Loucy (cell line): ENCODE measurements around the gene RAD50.

ENCODE experiments used
- H2AFZ ChIP-seq: fragments of 200-600 bp; sonication (generic); 2 replicates; pipeline ENCODE4 v1.6.0; 2016; ENCODE audit warnings: antibody characterized with exemption, mild to moderate bottlenecking, low read length, moderate library complexity
- H3F3A ChIP-seq: fragments of 200-600 bp; 2 replicates; pipeline ENCODE4 v1.6.0; 2016; ENCODE audit warnings: antibody characterized with exemption, low read depth, mild to moderate bottlenecking
- H3K27me3 ChIP-seq: fragments of 200-600 bp; sonication (generic); 2 replicates; pipeline ENCODE4 v1.6.1; 2014; ENCODE audit warnings: low read length, mild to moderate bottlenecking; ENCODE audit not compliant: insufficient read depth, poor library complexity, severe bottlenecking
- H3K36me3 ChIP-seq: fragments of 200-600 bp; sonication (generic); 2 replicates; pipeline ENCODE4 v1.6.1; 2016; ENCODE audit warnings: low read length; ENCODE audit not compliant: insufficient read depth
- H3K4me1 ChIP-seq: fragments of 200-600 bp; sonication (generic); 2 replicates; pipeline ENCODE4 v1.5.1; 2014; ENCODE audit warnings: low read length, mild to moderate bottlenecking; ENCODE audit not compliant: insufficient read depth, poor library complexity, severe bottlenecking
- H3K4me2 ChIP-seq: fragments of 200-600 bp; sonication (generic); 2 replicates; pipeline ENCODE4 v1.6.0; 2014; ENCODE audit warnings: antibody characterized with exemption, low read length, low read depth, mild to moderate bottlenecking; ENCODE audit not compliant: poor library complexity, severe bottlenecking
- H3K4me3 ChIP-seq: fragments of 200-600 bp; sonication (generic); 2 replicates; pipeline ENCODE4 v1.5.1; 2014; ENCODE audit warnings: low read length, mild to moderate bottlenecking, mixed read lengths; ENCODE audit not compliant: poor library complexity, severe bottlenecking
- H3K79me2 ChIP-seq: fragments of 200-600 bp; sonication (generic); 2 replicates; pipeline ENCODE4 v1.6.1; 2014; ENCODE audit warnings: low read length; ENCODE audit not compliant: insufficient read depth
- H3K9ac ChIP-seq: fragments of 200-600 bp; sonication (generic); 2 replicates; pipeline ENCODE4 v1.6.0; 2014; ENCODE audit warnings: mild to moderate bottlenecking, low read depth, low read length, moderate library complexity; ENCODE audit not compliant: poor library complexity, severe bottlenecking
- H3K9me2 ChIP-seq: fragments of 200-600 bp; sonication (generic); replicated peaks from 2 replicates; pipeline ENCODE4 v1.6.1; 2016; ENCODE audit warnings: low read depth, low read length, mixed read lengths
- H3K9me3 ChIP-seq: fragments of 200-600 bp; sonication (generic); 2 replicates; pipeline ENCODE4 v1.6.1; 2014; ENCODE audit warnings: mild to moderate bottlenecking, antibody characterized with exemption, low read length, low read depth; ENCODE audit not compliant: insufficient read depth
- H4K20me1 ChIP-seq: fragments of 200-600 bp; sonication (generic); 2 replicates; pipeline ENCODE4 v1.6.0; 2014; ENCODE audit warnings: antibody characterized with exemption, low read length, mild to moderate bottlenecking; ENCODE audit not compliant: insufficient read depth, poor library complexity, severe bottlenecking
- EZH2phosphoT487 ChIP-seq: fragments of 200-600 bp; IDR thresholded peaks from 2 replicates; pipeline ENCODE4 v1.6.1; 2018; ENCODE audit warnings: antibody characterized with exemption, mild to moderate bottlenecking, moderate library complexity, borderline replicate concordance
- TF ChIP-seq, protein P1 (sequence below): fragments of 200-600 bp; sonication (generic); conservative IDR thresholded peaks from 2 replicates; pipeline ENCODE4 v1.5.1; 2014; ENCODE audit warnings: mild to moderate bottlenecking, antibody characterized with exemption, low read length

Gene RAD50

DNA sequence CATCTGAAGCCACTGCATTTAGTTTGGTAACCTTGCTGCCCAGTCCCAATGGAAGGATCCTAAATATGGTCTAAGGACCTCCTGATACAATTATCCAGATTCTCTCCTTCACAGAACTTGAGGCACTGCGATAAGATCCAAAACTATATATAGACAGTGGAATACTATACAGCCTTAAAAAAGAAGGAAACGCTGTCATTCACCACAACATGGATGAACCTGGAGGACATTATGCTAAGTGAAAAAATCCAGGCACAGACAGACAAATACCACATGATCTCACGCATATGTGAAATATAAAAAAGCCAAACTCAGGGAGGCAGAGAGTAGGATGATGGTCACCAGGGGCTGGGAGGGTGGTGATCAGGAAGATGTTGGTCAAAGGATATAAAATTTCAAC, 114.2 kb downstream of the RAD50 start:
- TF ChIP-seq, protein P1, sequence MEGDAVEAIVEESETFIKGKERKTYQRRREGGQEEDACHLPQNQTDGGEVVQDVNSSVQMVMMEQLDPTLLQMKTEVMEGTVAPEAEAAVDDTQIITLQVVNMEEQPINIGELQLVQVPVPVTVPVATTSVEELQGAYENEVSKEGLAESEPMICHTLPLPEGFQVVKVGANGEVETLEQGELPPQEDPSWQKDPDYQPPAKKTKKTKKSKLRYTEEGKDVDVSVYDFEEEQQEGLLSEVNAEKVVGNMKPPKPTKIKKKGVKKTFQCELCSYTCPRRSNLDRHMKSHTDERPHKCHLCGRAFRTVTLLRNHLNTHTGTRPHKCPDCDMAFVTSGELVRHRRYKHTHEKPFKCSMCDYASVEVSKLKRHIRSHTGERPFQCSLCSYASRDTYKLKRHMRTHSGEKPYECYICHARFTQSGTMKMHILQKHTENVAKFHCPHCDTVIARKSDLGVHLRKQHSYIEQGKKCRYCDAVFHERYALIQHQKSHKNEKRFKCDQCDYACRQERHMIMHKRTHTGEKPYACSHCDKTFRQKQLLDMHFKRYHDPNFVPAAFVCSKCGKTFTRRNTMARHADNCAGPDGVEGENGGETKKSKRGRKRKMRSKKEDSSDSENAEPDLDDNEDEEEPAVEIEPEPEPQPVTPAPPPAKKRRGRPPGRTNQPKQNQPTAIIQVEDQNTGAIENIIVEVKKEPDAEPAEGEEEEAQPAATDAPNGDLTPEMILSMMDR, result no peak
- no peak for TF ChIP-seq EZH2phosphoT487
- Histone ChIP-seq H3K9ac (no peak overlapping the region), H4K20me1 (no peaks in the 10 kb centered on the region), H3K4me2 (no peak overlapping the region), H3F3A (no peaks in the 10 kb centered on the region), H3K4me3 (no peak overlapping the region), H3K9me3 (no peaks in the 10 kb centered on the region), H2AFZ (no peak overlapping the region), H3K27me3 (no peaks in the 10 kb centered on the region), H3K4me1 (peaks cover 7% of the 10 kb centered on the region), H3K36me3 (no peaks in the 10 kb centered on the region), H3K9me2 (no peaks in the 10 kb centered on the region), H3K79me2 (no peaks in the 10 kb centered on the region)

DNA sequence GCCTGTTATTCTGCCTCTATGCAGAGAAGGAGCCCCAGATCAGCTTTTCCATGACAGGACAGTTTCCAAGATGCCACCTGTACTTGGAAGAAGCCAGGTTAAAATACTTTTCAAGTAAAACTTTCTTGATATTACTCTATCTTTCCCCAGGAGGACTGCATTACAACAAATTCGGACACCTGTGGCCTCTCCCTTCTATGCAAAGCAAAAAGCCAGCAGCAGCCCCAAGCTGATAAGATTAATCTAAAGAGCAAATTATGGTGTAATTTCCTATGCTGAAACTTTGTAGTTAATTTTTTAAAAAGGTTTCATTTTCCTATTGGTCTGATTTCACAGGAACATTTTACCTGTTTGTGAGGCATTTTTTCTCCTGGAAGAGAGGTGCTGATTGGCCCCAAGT, 116.7 kb downstream of the RAD50 start:
- no peaks in the 10 kb centered on the region for H3K9me3 ChIP-seq
- no peaks in the 10 kb centered on the region for H3K36me3 ChIP-seq
- H3F3A ChIP-seq, result no peaks in the 10 kb centered on the region
- H4K20me1 ChIP-seq, result no peaks in the 10 kb centered on the region
- H3K27me3 ChIP-seq, result no peaks in the 10 kb centered on the region
- no peaks in the 10 kb centered on the region for H3K79me2 ChIP-seq
- no peak overlapping the region for H2AFZ ChIP-seq
- H3K4me1 ChIP-seq, result no peaks in the 10 kb centered on the region
- H3K4me2 ChIP-seq, result no peak overlapping the region
- TF ChIP-seq EZH2phosphoT487, result no peak
- TF ChIP-seq, protein P1, result no peak
- H3K9ac ChIP-seq, result no peak overlapping the region
- no peaks in the 10 kb centered on the region for H3K9me2 ChIP-seq
- no peak overlapping the region for H3K4me3 ChIP-seq

DNA sequence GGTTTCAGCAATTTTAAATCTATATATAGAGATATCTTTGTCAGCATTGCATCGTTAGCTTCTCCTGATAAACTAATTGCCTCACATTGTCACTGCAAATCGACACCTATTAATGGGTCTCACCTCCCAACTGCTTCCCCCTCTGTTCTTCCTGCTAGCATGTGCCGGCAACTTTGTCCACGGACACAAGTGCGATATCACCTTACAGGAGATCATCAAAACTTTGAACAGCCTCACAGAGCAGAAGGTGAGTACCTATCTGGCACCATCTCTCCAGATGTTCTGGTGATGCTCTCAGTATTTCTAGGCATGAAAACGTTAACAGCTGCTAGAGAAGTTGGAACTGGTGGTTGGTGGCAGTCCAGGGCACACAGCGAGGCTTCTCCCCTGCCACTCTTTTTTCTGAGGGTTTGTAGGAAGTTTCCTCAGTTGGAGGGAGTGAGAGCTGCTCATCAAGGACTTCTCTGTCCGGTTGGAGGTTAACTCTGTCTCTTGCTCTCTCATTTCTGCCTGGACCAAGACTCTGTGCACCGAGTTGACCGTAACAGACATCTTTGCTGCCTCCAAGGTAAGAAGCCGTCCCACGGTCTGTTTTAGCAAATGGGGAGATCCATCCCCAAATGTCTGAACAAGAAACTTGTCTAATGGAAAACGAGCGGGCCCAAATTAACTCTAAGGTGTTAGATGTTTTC, 117.3 kb downstream of the RAD50 start, which contains the start of gene IL4:
Gene IL4 (plus strand): TSS at position 51 of the 692 bp plus-strand sequence. CDS start 62 bp downstream, at position 113.
- Histone ChIP-seq H3K4me3 (no peak within 1 kb of the TSS), H2AFZ (no peak within 1 kb of the TSS)

More for the DNA sequence above, 117.3 kb downstream of the RAD50 start, which contains the start of gene IL4:
- Histone ChIP-seq H3K4me2 (no peak within 1 kb of the TSS), H3K36me3 (no peaks in the 10 kb centered on the region), H3K27me3 (no peaks in the 10 kb centered on the region), H3K9me3 (no peaks in the 10 kb centered on the region), H3K9ac (no peak within 1 kb of the TSS), H4K20me1 (no peaks in the 10 kb centered on the region), H3K4me1 (no peaks in the 10 kb centered on the region), H3K79me2 (no peaks in the 10 kb centered on the region), H3K9me2 (no peaks in the 10 kb centered on the region), H3F3A (no peaks in the 10 kb centered on the region)
- TF ChIP-seq, protein P1, result no peak
- TF ChIP-seq EZH2phosphoT487, result no peak
